TTC549 (cell line): Measurements from ENCODE around the gene PER2.
"Not testable (repeated sequence)": the region's sequence is repeated elsewhere in the genome, so short reads cannot be mapped to it uniquely, and the experiment has no call there.

Experiments used
- FAIRE-seq: peaks from 2 replicates; lab custom pipeline; 2012; peaks lifted over from hg19 to GRCh38; lab: Jason Lieb, UNC

PER2 gene

GRCh38 chr2:238288650-238289573 is 502 bp upstream of the PER2 start:
- peak; percentile 53 for FAIRE-seq

GRCh38 chr2:238286987-238287736 is 1.2 kb downstream of the PER2 start:
- FAIRE-seq: no peak

GRCh38 chr2:238286551-238286950 is 1.9 kb downstream of the PER2 start:
- no peak for FAIRE-seq

GRCh38 chr2:238286095-238286494 is 2.3 kb downstream of the PER2 start:
- FAIRE-seq: no peak

GRCh38 chr2:238285653-238286082 is 2.7 kb downstream of the PER2 start:
- no peak for FAIRE-seq

GRCh38 chr2:238284802-238285515 is 3.5 kb downstream of the PER2 start:
- FAIRE-seq: no peak

- FAIRE-seq: no peak
Observed at GRCh38 chr2:238282861-238283738, 5.3 kb downstream of the PER2 start.

- no peak for FAIRE-seq
Observed at GRCh38 chr2:238281826-238282480, 6.5 kb downstream of the PER2 start.

GRCh38 chr2:238280083-238280825 is 8.2 kb downstream of the PER2 start:
- no peak for FAIRE-seq

- FAIRE-seq: no peak
Observed at GRCh38 chr2:238279324-238279682, 9.1 kb downstream of the PER2 start.

- no peak for FAIRE-seq
Observed at GRCh38 chr2:238278626-238279323, 9.6 kb downstream of the PER2 start.

- no peak for FAIRE-seq
Observed at GRCh38 chr2:238277695-238278094, 10.7 kb downstream of the PER2 start.

- FAIRE-seq: no peak
Observed at GRCh38 chr2:238274152-238274865, 14.1 kb downstream of the PER2 start.

- FAIRE-seq: not testable (repeated sequence)
Observed at GRCh38 chr2:238273433-238273832, 15.0 kb downstream of the PER2 start.

- FAIRE-seq: no peak
Observed at GRCh38 chr2:238272156-238272555, 16.3 kb downstream of the PER2 start.

GRCh38 chr2:238271686-238272085 is 16.7 kb downstream of the PER2 start:
- FAIRE-seq: not testable (repeated sequence)

GRCh38 chr2:238271061-238271554 is 17.3 kb downstream of the PER2 start:
- FAIRE-seq: no peak

GRCh38 chr2:238270606-238271005 is 17.8 kb downstream of the PER2 start:
- no peak for FAIRE-seq

- FAIRE-seq: no peak
Observed at GRCh38 chr2:238269741-238270140, 18.7 kb downstream of the PER2 start.
